Omental fat pad (tissue), 4 donors: ENCODE results near the gene SRGAP1. TPM values are rescaled to one million over a fixed set of nuclear protein-coding genes. Genes with fewer than 3 reads are reported as not detected.

Experiments used
- ATAC-seq: fragments of 150-250 bp; one replicate; pipeline ENCODE4 v1.9.1; 2016; ENCODE audit warnings: mild to moderate bottlenecking, moderate library complexity; ENCODE audit not compliant: low FRiP score
- DNase-seq: peaks from one replicate; pipeline ENCODE4 v3.0.0-alpha.2; 2019; ENCODE audit warnings: low spot score
- total RNA-seq, 4 donors: library from RNA; depleted of rRNA; stranded (reverse); fragments of >200 nt; gene quantifications; one replicate each; pipeline ENCODE4 v1.1.0, GENCODE V29; 2016
- TF ChIP-seq, protein P1 (sequence below), 3 donors: fragments of 450-650 bp; IDR thresholded peaks; one replicate each; pipeline ENCODE4 v1.5.1; 2016 to 2017; ENCODE audit warnings: antibody characterized with exemption in 3 of 3, mild to moderate bottlenecking in 3 of 3, moderate library complexity in 2 of 3

SRGAP1 gene
- total RNA-seq, 4 donors from 2014 or later: 10.6 to 69.1 (median 12.9) TPM

DNA sequence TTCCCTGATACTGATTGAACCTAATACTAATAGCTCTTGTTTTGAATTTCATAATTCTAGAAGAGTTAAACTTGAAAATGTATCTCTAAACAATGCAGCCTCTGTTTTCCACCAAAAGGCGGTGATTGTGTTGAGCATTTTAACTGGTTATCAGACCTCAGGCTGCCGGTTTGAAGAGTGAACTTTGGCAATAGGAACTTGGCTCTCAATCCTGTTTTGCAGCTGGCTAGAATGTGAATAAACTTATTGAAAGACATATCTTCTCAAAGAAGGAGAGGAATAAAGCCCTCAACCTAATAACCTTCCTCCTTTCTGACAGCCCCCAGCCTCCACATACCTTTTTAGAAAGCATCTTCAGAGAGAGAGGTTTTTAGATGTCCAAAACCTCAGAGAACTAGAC is 105.4 kb downstream of the SRGAP1 start:
- ATAC-seq (no peak), DNase-seq (no peak)
- TF ChIP-seq, protein P1, sequence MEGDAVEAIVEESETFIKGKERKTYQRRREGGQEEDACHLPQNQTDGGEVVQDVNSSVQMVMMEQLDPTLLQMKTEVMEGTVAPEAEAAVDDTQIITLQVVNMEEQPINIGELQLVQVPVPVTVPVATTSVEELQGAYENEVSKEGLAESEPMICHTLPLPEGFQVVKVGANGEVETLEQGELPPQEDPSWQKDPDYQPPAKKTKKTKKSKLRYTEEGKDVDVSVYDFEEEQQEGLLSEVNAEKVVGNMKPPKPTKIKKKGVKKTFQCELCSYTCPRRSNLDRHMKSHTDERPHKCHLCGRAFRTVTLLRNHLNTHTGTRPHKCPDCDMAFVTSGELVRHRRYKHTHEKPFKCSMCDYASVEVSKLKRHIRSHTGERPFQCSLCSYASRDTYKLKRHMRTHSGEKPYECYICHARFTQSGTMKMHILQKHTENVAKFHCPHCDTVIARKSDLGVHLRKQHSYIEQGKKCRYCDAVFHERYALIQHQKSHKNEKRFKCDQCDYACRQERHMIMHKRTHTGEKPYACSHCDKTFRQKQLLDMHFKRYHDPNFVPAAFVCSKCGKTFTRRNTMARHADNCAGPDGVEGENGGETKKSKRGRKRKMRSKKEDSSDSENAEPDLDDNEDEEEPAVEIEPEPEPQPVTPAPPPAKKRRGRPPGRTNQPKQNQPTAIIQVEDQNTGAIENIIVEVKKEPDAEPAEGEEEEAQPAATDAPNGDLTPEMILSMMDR (IDR thresholded peaks at IDR 0.05): no peak

DNA sequence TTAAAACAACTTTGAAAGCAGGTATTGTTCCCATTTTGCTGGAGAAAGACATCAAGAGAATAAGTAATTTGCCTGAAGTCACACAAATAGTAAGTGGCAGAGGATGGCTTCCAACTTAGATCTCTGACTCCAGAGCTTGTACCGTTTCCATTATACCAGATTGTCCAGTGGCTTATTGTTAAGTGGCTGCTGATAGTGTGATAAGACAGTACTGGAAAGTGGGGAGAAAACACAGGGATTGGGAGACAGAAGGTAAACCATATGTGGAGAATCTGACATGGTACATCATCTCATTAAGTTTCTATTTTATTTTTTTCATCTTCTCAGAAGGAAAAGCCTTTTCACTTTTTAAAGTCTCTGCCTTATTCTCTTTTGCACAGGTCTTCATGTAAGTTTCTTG is 108.5 kb downstream of the SRGAP1 start:
- TF ChIP-seq, protein P1 (IDR thresholded peaks at IDR 0.05): no peak
- ATAC-seq (no peak), DNase-seq (no peak)

DNA sequence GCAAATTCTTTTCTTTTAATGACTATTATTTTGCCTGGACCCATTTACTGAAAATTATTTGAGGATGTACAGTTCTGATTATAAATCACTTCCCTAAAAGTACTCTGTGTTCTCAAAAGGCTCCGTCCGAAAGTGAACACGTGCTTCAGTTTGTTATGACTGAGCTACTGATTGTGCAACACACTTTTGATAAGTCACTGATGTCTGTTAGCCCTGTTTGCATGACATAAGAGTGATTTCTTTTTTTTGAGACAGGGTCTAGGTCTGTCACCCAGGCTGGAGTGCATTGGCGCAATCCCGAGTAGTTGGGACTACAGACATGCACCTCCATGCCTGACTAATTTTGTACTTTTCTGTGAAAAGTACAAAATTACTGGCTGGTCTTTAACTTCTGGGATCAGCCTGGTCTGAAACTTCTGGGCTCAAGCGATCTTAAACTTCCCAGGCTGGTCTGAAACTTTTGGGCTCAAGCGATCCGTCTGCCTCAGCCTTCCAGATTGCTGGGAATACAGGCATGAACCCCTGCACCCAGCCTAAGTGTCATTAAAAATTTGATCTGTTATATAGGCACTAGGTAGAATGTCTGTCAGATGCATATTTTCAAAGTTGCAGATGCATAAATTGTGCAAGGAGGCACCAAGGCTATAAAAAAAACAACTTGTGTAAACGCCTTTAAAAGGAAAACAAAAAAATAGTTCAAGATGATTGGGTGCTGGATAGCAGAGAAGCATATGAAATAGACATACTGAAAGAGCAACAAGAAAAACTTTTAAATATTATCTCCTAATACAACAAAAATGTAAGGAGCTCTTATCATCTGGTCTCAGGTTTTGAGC is 111.5 kb downstream of the SRGAP1 start:
- DNase-seq: no peak
- ATAC-seq: peak; percentile 84
- TF ChIP-seq, protein P1 (IDR thresholded peaks at IDR 0.05): no peak

DNA sequence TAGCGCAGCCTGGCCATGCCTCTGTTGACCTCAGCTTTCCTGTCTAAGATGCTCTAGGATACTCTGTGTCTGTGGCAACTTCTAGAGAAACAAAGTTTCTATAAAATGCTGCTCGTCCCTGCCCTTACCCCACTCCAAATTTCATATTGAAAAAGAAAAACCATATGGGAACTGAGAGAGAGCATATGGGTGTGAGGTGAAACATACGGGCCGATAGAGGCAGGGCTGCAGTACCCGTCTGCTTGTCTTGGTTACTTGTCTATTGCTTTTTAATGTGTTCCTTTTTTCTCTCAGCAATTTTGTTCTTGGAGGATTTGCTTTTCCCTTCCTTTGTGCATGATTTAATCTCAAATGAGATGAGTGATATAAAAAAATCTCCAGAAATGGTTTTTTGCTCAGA is 113.0 kb downstream of the SRGAP1 start:
- ATAC-seq (no peak), DNase-seq (no peak)
- TF ChIP-seq, protein P1 (IDR thresholded peaks at IDR 0.05): no peak

DNA sequence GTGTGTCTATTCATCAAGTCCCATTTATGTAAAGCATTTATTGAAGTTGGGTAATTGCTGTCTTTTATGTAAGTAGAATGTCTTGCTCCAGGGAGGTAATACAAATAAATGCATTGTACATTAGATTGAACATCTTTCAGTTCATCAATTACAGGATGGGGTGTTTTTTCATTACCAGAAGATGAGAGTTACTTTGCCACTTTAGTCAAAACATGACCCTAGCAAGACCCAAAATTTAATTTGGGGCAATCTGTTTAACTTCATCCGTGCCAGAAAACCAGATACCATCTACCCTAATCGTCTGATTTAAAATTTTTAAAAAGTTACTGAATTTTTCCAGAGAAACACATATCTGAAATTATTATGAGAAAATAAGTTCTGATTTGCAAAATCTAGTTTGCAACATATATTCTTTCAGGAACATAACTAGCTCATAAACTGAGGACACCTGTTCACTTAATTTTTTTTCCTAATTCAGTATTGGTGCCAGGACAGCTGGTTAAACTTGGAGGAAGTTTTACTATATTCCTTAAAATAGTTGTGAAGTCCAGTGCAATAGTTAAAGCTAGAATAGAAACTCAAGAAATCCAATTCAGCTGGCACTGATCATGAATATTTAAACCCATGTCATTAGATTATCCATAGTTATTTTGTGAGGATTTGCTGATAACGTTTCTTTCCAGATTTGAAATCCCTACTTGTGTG is 114.5 kb downstream of the SRGAP1 start:
- no peak for ATAC-seq
- no peak for DNase-seq
- TF ChIP-seq, protein P1 (IDR thresholded peaks at IDR 0.05): no peak

DNA sequence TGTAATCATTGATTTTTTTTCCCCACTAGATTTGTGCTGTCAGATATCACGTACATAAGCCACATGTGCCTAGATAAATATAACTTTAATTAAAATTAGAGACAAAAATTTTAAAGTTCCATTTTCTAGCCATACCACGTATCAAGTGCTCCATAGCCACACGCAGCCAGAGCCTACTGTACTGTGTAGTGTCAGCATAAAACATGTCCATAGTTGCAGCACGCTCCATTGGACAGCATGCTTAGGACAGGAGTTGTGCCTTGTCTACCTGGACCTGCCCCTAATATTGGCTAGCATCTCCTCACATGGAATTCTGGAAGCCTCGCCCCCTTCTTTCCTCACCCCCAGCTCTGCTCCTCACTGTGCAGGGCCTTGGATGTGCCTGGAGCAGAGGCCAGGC is 116.5 kb downstream of the SRGAP1 start:
- ATAC-seq: no peak
- DNase-seq: no peak
- TF ChIP-seq, protein P1 (IDR thresholded peaks at IDR 0.05): no peak
